Panc1 (cell line): ENCODE results near the gene GJC2.

Experiments used
- POLR2AphosphoS5 ChIP-seq: IDR thresholded peaks from 2 replicates; pipeline ENCODE4 v1.6.1; 2012; ENCODE audit warnings: mild to moderate bottlenecking, low read depth, low read length, moderate library complexity
- REST ChIP-seq, 2 experiments: IDR thresholded peaks; 2 replicates each; pipeline ENCODE4 v1.6.1; 2011 to 2012; ENCODE audit warnings: low read depth in 2 of 2, control low read depth in 1 of 2, low read length in 1 of 2, mild to moderate bottlenecking in 1 of 2, moderate library complexity in 1 of 2; ENCODE audit not compliant: insufficient read depth in 1 of 2
- SIN3A ChIP-seq: IDR thresholded peaks from 2 replicates; pipeline ENCODE4 v1.6.1; 2012; ENCODE audit warnings: low read depth, mild to moderate bottlenecking, low read length, moderate library complexity, borderline replicate concordance; ENCODE audit not compliant: insufficient read depth
- TF ChIP-seq, protein P1 (sequence below): fragments of 450-650 bp; IDR thresholded peaks from 2 replicates; pipeline ENCODE4 v1.5.1; 2017; ENCODE audit warnings: mild to moderate bottlenecking

DNA sequence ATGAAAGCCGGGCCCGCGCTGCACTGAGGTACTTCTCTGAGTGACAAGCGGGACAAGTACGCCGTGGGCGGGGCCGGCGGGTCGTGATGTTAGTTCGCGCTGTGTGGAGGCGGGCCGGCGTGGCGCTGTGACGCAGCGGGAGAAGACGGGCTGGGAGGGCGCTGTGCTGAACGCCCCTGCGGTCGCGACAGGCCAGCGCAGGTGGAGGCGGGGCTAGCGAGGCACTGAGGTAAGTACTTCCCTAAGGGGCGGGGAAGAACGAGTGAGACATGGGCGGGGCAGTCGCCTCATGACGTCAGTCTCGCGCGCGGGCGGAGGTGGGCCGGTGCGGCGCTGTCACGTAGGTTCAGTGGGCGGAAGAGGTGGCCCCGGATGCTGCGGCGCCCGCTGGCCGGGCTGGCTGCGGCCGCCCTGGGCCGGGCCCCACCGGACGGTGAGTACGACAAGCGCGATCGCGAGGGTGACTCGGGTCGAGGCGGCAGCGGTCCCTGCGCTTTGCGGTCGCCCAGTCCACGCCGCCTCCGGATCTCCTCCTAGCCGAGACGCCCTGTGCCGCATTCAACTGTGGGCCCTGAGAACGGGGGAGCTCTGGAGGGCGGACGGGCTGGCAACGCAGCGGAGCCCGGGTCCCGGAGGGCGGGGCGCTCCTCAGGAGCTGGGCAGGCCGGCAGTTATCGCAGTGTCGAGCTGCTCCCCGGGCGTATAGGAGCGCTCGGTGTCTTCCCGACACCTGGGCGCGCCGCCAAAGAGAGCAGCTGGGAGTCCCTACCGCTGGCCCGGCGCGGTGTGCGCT is 9.6 kb upstream of the GJC2 start, which contains the start of gene GUK1:
- TF ChIP-seq, protein P1, sequence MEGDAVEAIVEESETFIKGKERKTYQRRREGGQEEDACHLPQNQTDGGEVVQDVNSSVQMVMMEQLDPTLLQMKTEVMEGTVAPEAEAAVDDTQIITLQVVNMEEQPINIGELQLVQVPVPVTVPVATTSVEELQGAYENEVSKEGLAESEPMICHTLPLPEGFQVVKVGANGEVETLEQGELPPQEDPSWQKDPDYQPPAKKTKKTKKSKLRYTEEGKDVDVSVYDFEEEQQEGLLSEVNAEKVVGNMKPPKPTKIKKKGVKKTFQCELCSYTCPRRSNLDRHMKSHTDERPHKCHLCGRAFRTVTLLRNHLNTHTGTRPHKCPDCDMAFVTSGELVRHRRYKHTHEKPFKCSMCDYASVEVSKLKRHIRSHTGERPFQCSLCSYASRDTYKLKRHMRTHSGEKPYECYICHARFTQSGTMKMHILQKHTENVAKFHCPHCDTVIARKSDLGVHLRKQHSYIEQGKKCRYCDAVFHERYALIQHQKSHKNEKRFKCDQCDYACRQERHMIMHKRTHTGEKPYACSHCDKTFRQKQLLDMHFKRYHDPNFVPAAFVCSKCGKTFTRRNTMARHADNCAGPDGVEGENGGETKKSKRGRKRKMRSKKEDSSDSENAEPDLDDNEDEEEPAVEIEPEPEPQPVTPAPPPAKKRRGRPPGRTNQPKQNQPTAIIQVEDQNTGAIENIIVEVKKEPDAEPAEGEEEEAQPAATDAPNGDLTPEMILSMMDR: no peak
- TF ChIP-seq POLR2AphosphoS5 (no peak; the same call in 1 of the 2 replicates), SIN3A (peak; percentile 87; the same call in 1 of the 2 replicates), REST (IDR thresholded peaks at IDR 0.05; ENCODE audit: insufficient read depth in 1 of 2, low read depth in 2 of 2, low read length in 1 of 2) (peak in 1 of 2 experiments; percentile 44; a peak in 1 of 4 replicates)
